ACHN (cell line): Measurements from ENCODE around the gene DLK2.
"Not testable (repeated sequence)": the region's sequence is repeated elsewhere in the genome, so short reads cannot be mapped to it uniquely, and the experiment has no call there.

Source experiments
- DNase-seq: peaks from one replicate; pipeline ENCODE4 v3.0.0-alpha.2; 2015
- in situ Hi-C: cut with HindIII; loops from 2 replicates; pipeline ENCODE4 v1.10.0; 2017; ENCODE audit warnings: low sequenced_read_pairs, low pct_ligation_motif_present, low pct_unique_long_range_greater_than_20kb

The DLK2 gene

DNA sequence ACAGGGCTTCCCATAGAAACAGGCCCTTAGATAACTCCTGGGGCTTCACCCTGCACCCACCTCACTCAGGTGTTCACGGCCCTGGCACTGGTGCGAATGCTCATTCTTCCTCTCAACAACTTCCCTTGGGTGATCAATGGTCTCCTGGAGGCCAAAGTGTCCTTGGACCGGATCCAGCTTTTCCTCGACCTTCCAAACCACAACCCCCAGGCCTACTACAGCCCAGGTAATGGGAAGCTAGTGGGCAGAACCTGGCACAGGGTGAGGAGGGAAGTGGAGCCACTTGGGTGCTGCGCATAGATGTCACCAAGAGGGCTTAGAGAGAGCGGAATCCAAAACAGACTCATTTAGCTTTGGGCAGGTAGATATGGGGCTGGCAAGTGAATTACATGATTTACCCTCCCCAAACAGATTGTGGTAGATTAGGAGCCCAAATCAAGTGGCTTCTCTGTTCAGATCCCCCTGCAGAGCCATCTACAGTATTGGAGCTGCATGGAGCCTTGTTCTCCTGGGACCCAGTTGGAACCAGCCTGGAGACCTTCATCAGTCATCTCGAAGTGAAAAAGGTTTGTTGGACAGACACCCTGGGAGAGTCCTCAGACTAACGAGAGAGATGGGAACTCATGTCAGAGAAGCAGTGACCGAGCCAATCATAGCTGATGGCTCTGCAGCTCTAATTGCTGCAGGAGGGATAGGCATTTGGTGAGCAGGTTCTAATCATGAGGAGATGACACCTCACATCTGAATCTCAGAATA is 19.5 kb downstream of the DLK2 start:
- DNase-seq: no peak
- in situ Hi-C loops: no loop called here

DNA sequence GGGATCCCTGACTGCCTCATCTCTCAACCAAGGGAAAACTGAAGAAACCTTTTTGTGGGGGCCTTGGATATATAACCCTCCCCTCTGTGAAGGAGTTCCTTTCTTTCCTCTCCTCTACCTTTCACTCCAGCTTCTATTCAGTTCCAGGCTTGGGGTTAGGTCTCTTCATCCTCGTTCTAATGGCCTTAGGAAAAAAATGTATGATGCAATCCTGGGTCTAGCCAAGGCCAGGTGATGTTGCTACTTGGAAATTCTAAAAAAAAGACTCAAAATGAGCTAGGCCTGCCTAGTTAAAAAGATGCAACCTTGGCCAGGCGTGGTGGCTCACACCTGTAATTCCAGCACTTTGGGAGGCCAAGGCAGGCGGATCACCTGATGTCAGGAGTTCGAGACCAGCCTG is 20.4 kb downstream of the DLK2 start:
- DNase-seq: no peak
- in situ Hi-C loops: no loop called here

DNA sequence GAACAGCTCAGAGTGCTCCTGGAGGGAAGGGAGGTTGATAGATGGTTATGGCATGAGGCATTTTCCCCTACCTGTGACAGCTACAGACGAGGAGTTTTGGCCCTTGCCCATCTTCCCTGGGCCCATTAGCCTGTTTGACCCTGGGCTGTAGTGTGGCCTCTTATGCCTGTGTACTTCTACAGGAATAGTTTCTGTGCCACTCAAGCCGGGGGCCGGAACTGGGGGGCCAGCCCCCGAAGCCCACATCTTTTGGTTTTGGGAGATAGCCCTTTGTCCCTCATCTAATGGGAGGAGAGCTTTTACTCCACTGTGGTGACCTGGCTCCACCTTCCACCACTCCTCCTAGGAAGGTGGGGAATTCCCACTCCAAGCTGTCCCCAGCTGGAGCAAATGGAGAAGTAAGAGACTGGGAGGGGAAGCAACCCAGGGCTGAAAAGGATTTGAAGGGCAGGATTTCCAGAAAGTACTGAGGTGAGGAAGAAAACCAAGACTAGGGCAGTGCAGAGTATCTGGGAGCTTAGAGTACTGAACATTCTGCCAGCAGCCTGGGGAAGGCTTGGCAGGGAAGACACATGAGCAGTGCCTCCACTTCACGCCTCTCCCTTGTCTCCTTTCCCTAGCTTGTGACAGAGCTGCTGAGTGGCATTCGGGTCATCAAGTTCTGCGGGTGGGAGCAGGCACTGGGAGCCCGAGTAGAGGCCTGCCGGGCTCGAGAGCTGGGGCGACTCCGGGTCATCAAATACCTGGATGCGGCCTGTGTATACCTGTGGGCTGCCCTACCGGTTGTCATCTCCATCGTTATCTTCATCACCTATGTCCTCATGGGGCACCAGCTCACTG is 21.1 kb downstream of the DLK2 start:
- DNase-seq: no peak
- in situ Hi-C loops: no loop called here

DNA sequence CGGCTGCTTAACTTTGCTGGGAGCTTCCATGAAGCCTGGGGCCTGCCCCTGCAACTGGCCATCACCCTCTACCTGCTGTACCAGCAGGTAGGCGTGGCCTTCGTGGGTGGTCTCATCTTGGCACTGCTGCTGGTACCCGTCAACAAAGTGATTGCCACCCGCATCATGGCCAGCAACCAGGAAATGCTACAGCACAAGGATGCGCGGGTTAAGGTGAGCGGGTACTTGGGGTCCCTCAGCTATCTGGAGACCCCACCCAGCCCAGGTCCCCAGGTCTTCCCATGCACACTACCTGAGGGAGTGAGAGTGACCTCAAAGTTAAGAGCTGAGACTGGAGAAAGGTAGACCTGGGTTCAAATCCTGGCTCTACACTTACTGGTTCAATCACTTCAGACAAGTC is 22.2 kb downstream of the DLK2 start:
- no peak for DNase-seq
- in situ Hi-C loops: no loop called here

DNA sequence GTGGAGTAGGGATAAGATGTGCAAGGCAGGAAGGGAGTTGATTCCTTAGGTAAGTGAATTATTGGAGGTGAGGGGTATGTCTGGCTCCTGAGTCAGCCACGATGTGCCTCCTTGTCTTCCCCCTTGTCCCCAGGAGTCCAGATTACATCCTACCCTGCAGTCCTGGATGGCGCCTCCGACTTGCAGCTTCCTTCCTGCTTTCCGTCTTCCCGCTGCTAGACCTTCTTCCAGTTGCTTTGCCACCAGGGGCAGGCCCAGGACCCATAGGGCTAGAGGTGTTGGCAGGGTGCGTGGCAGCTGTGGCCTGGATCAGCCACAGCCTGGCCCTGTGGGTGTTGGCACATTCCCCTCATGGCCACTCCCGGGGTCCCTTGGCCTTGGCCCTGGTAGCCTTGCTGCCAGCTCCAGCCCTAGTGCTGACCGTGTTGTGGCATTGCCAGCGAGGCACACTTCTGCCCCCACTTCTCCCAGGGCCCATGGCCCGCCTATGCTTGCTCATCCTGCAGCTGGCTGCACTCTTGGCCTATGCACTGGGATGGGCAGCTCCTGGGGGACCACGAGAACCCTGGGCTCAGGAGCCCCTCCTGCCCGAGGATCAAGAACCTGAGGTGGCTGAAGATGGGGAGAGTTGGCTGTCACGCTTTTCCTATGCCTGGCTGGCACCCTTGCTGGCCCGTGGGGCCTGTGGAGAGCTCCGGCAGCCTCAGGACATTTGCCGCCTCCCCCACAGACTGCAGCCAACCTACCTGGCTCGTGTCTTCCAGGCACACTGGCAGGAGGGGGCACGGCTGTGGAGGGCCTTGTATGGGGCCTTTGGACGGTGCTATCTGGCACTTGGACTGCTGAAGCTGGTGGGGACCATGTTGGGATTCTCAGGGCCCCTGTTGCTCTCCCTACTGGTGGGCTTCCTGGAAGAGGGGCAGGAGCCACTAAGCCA is 23.1 kb downstream of the DLK2 start:
- no peak for DNase-seq
- in situ Hi-C loops: no loop called here

DNA sequence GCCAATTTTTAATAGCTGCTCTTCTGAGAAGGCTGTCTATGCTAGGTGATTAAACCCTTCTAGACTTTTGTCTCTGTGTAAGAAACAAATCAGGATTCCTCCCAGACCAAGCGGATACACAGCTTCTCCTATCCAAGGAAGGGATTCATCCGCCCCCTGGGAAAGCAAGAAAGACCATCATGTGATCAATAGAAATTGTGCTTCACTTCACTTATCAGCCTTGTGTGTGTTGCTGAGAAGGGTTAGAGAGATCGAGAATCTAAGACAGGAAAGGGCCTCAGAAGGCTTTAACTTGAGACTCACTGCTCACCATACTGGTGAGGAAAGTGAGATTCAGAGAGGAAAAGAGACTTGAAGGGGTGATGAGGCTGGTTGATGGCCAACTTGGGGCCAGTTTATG is 26.5 kb downstream of the DLK2 start:
- in situ Hi-C loops: no loop called here
- DNase-seq: no peak

DNA sequence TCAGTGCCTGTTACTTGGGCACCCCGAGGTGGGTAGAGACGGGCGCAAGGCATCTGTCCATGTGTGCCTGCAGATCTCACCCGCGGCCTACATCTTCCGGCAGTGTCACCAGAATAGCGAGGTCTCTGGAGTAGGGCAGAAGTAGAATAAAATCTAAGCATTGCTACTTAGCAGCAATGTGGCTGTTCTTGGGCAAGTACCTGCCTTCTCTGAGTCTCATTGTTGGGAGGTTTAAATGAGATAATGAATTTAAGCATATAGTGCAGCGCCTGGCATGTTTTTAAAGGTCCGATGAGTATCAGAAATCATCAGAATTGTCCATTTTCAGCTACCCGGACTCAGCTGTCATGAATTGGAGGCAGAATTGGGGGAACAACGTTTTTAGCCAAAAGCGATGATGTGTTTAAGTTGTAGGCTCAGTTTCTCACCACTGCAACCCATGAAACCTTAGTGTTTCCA is 27.2 kb downstream of the DLK2 start:
- no peak for DNase-seq
- in situ Hi-C loops: no loop called here

DNA sequence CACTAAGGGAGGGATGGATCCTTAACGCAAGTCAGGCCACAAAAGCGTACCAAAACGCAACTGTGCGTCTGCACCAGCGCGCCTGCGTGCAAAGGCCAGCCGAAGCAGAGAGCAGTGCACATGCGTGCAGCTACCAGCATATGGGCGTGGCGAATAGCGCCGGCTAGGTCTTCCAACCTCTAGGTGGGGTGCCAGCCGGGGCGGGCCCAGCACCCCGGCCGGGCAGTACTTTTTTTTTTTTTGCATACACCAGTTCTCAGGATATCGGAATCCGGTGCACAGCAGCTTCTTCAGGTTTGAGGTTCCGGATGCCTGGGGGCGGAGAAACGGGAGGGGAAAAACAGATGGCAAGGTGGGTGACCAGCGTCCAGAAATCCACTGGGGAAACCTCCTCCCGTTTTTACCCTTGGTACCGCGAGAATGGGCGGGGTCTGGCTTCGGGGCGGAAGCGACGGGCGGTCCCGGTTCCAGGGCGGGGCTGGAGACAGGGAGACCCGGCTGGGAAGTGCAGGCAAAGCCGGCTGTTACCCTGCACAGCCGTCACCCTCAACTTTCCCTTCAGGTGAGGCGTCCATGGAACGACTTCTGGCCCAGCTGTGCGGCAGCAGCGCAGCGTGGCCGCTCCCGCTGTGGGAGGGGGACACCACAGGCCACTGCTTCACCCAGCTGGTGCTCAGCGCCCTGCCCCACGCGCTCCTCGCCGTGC is 27.8 kb downstream of the DLK2 start, which contains the start of gene ABCC10:
Gene ABCC10 (plus strand): TSS at position 136 of the 706 bp plus-strand sequence. CDS start 438 bp downstream, at position 574.
- DNase-seq: peak; percentile 90
- in situ Hi-C loops: no loop called here

DNA sequence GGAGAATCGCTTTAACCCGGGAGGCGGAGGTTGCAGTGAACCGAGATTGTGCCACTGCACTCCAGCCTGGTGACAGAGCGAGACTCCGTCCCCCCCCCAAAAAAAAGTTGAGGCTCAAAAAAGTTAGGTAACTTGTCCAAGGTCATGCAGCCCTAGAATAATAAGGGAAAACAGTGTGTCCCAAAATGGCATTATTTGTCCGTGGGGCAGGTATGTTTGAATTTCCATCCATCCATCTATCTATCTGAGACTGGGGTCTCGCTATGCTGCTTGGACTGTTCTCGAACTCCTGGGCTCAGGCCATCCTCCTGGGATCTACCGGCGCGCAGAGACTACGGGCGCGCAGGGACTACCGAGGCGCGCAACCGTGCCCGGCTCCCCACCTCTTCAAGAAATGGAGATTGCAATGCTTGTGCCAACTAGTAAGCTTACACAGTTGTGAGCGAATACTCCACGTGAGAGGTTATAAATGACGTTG is 28.4 kb downstream of the DLK2 start:
- DNase-seq: no peak
- in situ Hi-C loops: no loop called here

DNA sequence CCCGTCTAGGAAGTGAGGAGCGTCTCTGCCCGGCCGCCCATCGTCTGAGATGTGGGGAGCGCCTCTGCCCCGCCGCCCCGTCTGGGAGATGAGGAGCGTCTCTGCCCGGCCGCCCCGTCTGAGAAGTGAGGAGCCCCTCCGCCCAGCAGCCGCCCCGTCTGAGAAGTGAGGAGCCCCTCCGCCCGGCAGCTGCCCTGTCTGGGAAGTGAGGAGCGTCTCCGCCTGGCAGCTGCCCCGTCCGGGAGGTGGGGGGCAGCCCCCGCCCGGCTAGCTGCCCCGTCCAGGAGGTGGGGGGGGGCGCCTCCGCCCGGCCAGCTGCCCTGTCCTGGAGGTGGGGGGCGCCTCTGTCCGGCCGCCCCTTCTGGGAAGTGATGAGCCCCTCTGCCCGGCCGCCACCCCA is 30.3 kb downstream of the DLK2 start:
- not testable (repeated sequence) for DNase-seq

DNA sequence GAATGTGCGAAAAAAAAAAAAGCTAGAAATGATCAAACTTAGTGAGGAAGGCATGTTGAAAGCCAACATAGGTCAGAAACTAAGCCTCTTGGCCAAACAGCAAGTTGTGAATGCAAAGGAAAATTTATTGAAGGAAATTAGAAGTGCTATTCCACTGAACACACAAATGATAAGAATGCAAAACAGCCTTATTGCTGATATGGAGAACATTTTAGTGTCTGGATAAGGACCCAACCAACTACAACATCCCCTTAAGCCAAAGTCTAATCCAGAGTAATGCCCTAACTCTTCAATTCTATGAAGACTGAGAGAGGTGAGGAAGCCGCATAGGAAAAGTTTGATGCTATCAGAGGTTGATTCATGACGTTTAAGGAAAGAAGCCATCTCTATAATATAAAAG is 33.5 kb downstream of the DLK2 start:
- DNase-seq: no peak
- in situ Hi-C loops: no loop called here

More for the DNA sequence above, 30.3 kb downstream of the DLK2 start:
- in situ Hi-C loops: not testable (repeated sequence)

DNA sequence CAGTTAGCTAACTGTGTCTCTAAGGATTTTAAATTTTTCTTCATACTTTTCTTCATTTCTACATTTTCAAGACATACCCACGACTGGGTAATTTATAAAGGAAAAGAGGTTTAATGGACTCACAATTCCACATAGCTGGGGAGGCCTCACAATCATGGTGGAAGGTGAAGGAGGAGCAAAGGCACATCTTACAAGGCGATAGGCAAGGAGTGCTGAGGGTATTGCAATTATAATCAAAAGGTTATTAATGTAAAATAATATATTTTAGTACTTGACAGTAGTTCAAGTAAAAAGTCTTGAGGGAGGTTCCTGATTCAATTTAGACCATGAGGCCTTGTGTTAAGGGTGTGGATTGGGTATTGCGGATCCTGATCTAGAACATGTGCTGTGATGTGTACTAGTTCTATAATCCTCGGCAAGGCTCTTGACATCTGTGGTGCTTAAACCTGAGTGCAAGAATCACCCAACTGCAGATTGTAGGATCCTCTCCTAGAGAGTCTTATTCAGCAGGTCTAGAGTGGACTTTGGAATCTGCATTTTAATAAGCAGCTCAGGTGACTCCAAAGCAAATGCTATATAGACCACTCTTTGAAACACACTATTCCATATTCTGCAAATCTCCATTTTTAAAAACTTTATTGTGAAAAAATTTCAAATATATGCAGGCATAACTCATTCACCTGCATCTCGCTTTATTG is 35.2 kb downstream of the DLK2 start:
- no peak for DNase-seq
- in situ Hi-C loops: no loop called here

DNA sequence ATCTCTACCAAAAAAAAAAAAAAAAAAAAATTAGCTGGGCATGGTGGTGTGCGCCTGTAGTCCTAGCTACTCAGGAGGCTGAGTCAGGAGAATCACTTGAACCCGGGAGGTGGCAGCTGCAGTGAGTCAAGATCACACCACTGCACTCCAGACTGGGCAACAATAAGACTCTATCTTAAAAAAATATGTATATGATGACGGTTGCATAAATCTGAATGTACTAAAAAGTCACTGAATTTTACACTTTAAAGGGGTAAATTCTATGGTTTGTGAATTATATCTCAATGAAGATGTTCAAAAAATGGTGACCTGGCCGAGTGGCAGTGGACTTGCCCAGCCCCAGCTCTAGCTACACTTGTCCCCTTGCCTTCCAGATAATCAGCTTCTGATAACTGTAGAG is 38.4 kb downstream of the DLK2 start:
- in situ Hi-C loops: no loop called here

DNA sequence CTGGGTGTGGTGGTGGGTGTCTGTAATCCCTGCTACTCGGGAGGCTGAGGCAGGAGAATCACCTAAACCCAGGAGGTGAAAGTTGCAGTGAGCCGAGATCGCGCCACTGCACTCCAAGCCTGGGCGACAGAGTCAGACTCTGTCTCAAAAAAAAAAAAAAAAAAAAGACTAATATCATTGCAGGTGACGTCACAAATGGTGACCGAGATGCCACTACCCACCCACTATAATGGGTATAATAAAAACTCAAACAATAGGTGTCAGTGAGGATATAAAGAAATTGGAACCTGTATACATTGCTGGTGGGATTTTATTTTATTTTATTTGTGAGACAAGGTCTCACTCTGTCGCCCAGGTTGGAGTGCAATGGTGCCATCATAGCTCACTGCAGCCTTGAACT is 40.1 kb downstream of the DLK2 start:
- in situ Hi-C loops, DNase-seq: not testable (repeated sequence)

More for the DNA sequence above, 38.4 kb downstream of the DLK2 start:
- DNase-seq: no peak

DNA sequence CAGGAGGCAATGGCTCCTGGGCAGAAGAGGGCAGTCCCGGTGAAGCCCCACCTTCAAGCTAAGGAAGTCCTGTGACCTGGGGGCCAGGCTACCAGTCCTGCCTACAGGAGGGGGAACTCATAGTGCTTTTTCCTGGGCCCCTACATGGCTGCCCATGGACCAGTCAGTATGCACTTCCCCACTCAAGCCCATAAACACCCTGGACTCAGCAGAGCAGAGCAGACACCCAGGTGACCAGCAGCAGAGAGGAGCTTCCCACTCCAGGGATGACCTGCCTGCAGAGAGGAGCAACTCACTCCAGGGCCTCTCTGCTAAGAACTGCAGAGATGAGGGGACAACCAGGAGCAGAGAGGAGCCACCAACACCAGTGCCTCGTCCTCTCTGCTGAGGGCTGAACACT is 42.3 kb downstream of the DLK2 start:
- DNase-seq: no peak
- in situ Hi-C loops: no loop called here

DNA sequence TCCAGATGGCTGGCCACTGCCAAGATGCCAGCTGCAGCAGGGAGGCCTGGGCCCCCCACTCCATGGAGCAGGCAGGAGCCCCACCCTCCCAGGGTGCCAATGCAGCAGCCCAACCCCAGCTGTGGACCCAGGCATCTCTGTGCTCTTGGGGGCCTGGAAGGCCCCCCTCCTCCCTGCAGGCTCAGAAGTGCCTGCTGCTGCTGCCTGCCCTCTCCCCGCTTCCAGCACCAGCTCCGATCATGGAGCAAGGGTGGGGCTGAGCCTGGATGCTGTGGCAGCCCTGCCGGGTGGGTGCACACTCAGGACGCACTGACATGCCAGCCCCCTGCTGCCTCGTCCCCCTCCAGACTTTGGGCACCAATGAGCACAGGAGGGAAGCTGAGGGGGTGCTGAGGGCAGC is 42.8 kb downstream of the DLK2 start:
- DNase-seq: no peak
- in situ Hi-C loops: no loop called here

DNA sequence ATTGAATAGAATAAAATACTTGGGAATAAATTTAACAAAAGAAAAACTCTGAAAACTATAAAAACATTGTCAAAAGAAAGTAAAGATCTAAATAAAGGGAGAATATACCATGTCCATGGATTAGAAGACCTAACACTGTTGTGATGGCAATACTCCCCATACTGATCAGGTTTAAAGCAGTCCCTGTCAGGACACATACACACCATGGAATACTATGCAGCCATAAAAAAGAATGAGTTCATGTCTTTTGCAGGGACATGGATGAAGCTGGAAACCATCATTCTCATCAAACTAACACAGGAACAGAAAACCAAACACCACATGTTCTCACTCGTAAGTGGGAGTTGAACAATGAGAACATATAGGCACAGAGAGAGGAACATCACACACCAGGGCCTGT is 44.6 kb downstream of the DLK2 start:
- DNase-seq, in situ Hi-C loops: not testable (repeated sequence)
